Fibroblast of villous mesenchyme (primary cell): Measurements from ENCODE around the gene DOCK9. TPM values are rescaled to one million over a fixed set of nuclear protein-coding genes. Genes with fewer than 3 reads are reported as not detected.

Experiments used
- DNase-seq: peaks from one replicate; pipeline ENCODE4 v3.0.0-alpha.2; 2010; ENCODE audit warnings: low read depth
- H3K4me3 ChIP-seq: 2 replicates; pipeline ENCODE4 v1.5.1; 2011; ENCODE audit warnings: low read depth, mild to moderate bottlenecking, low read length
- CTCF ChIP-seq: IDR thresholded peaks from 2 replicates; pipeline ENCODE4 v1.5.1; 2012; ENCODE audit warnings: low read depth, mild to moderate bottlenecking, low read length; ENCODE audit not compliant: insufficient read depth
- total RNA-seq: library from RNA; depleted of rRNA; stranded (reverse); fragments of >200 nt; gene quantifications from 2 replicates; pipeline ENCODE4 v1.2.3, GENCODE V29; 2012

Gene DOCK9
- total RNA-seq, 1 donor: 14.7 TPM

- no peak for DNase-seq
- no peak overlapping the region for H3K4me3 ChIP-seq
- TF ChIP-seq CTCF: no peak
Observed at GRCh38 chr13:98829541-98829940, 148.3 kb downstream of the DOCK9 start.

GRCh38 chr13:98828614-98829013, 149.2 kb downstream of the DOCK9 start:
- no peak overlapping the region for H3K4me3 ChIP-seq
- DNase-seq: no peak
- no peak for TF ChIP-seq CTCF

- H3K4me3 ChIP-seq: no peak overlapping the region
- no peak for TF ChIP-seq CTCF
- no peak for DNase-seq
Observed at GRCh38 chr13:98827449-98827848, 150.4 kb downstream of the DOCK9 start.

DNA sequence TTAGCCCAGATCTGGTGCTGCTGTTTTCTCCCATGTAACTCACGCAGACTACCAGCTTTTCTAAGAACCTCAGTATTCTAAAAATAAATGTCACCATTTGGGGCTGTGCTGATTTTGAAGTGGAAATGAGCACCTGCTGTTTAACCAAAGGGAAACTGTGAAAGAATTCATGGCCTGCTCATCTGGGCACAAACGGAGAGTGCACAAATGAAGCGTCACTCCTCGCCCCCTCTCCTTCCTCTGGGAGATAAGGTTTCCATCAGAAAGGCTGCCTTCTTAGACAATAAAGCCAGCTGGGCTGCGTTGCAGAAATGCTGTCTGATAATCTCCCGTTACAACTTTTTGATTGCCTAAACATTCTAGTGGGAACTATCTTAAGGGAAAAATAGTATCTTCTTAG, 151.7 kb downstream of the DOCK9 start:
- no peak for TF ChIP-seq CTCF
- H3K4me3 ChIP-seq: no peak overlapping the region
- no peak for DNase-seq

DNA sequence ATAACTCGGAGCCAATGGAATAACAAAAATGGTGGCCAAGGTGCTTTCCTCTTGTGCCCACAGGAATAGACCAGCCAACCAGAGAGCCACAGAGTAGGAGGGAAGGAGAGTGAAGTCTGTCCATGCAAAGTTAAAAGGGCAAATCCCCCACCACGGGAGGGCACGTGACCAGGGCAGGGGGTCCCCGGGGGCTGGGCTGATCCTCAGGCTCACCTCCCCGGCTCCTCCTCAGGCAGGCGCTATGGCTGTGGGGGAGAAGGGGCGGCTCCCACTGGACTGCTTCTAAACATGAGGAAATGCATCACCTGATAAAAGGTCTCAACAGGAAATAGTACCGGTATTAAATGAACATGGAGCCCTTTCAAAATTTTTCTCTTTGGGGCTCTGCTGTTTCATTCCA, 152.2 kb downstream of the DOCK9 start:
- DNase-seq: no peak
- TF ChIP-seq CTCF: no peak
- no peak overlapping the region for H3K4me3 ChIP-seq

- H3K4me3 ChIP-seq: no peak overlapping the region
- DNase-seq: no peak
- no peak for TF ChIP-seq CTCF
Observed at GRCh38 chr13:98824376-98825160, 153.3 kb downstream of the DOCK9 start.

GRCh38 chr13:98823442-98823841, 154.4 kb downstream of the DOCK9 start:
- H3K4me3 ChIP-seq: no peak overlapping the region
- DNase-seq: no peak
- TF ChIP-seq CTCF: no peak
